Upper lobe of right lung (tissue), 1 donor: ENCODE measurements around the gene OTULINL. TPM values are rescaled to one million over a fixed set of nuclear protein-coding genes. Genes with fewer than 3 reads are reported as not detected.
"Not testable (repeated sequence)": the region's sequence is repeated elsewhere in the genome, so short reads cannot be mapped to it uniquely, and the experiment has no call there.

Experiments used
- ATAC-seq: fragments of 200-7000 bp; cut with Tn5 transposase; one replicate; pipeline ENCODE4 v1.9.1; 2020; ENCODE audit warnings: mild to moderate bottlenecking, moderate library complexity
- DNase-seq: peaks from one replicate; pipeline ENCODE4 v3.0.0-alpha.2; 2020
- H3K27ac ChIP-seq: fragments of 200-600 bp; one replicate; pipeline ENCODE4 v1.8.0; 2022
- H3K27me3 ChIP-seq: fragments of 200-600 bp; one replicate; pipeline ENCODE4 v1.8.0; 2022; ENCODE audit warnings: mild to moderate bottlenecking
- H3K36me3 ChIP-seq: fragments of 200-600 bp; one replicate; pipeline ENCODE4 v1.8.0; 2022
- H3K4me1 ChIP-seq: fragments of 200-600 bp; one replicate; pipeline ENCODE4 v1.8.0; 2022
- H3K4me3 ChIP-seq: fragments of 200-600 bp; one replicate; pipeline ENCODE4 v1.8.0; 2022; ENCODE audit warnings: mild to moderate bottlenecking
- H3K9me3 ChIP-seq: fragments of 200-600 bp; one replicate; pipeline ENCODE4 v1.8.0; 2022
- intact Hi-C: fragments of 100-400 bp; cut with DNase I; formaldehyde crosslinking; loops from one replicate; pipeline ENCODE4 v1.11.0; 2022
- total RNA-seq: library from RNA; stranded (reverse); fragmentation: NEBNext Ultra II Directional; extraction: Animal tissue kit (Norgen Biotek cat#: 25700); gene quantifications from one replicate; pipeline ENCODE4 v1.2.1, GENCODE V29; 2021
- TF ChIP-seq, protein P1 (sequence below): fragments of 200-600 bp; IDR thresholded peaks from one replicate; pipeline ENCODE4 v1.8.0; 2022; ENCODE audit warnings: antibody characterized with exemption
- donor health status: DM: no; HTN: yes; CAD: no; lungs with severe emphysema.

Gene OTULINL
- total RNA-seq, 1 donor from 2014 or later, result 104 TPM

DNA sequence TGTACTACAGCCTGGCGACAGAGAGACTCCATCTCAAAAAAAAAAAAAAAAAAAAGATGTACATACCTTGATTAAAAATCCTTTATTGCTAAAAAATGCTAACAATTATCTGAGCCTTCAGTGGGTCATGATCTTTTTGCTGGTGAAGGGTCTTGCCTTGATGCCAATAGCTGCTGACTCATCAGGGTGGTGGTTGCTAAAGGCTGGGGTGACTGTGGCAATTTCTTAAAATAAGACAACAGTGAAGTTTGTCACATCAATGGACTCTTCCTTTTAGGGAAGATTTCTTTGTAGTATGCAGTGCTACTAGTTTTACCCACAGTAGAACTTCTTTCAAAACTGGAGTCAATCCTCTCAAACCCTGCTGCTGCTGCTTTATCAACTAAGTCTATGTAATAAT, 33.9 kb upstream of the OTULINL start:
- Histone ChIP-seq H3K9me3 (no peaks in the 10 kb centered on the region), H3K36me3 (no peaks in the 10 kb centered on the region), H3K4me1 (peaks cover 5% of the 10 kb centered on the region), H3K4me3 (no peak overlapping the region), H3K27ac (no peak overlapping the region), H3K27me3 (no peaks in the 10 kb centered on the region)
- TF ChIP-seq, protein P1, sequence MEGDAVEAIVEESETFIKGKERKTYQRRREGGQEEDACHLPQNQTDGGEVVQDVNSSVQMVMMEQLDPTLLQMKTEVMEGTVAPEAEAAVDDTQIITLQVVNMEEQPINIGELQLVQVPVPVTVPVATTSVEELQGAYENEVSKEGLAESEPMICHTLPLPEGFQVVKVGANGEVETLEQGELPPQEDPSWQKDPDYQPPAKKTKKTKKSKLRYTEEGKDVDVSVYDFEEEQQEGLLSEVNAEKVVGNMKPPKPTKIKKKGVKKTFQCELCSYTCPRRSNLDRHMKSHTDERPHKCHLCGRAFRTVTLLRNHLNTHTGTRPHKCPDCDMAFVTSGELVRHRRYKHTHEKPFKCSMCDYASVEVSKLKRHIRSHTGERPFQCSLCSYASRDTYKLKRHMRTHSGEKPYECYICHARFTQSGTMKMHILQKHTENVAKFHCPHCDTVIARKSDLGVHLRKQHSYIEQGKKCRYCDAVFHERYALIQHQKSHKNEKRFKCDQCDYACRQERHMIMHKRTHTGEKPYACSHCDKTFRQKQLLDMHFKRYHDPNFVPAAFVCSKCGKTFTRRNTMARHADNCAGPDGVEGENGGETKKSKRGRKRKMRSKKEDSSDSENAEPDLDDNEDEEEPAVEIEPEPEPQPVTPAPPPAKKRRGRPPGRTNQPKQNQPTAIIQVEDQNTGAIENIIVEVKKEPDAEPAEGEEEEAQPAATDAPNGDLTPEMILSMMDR, result no peak
- DNase-seq, result no peak
- ATAC-seq, result no peak
- intact Hi-C loops, result no loop called here

DNA sequence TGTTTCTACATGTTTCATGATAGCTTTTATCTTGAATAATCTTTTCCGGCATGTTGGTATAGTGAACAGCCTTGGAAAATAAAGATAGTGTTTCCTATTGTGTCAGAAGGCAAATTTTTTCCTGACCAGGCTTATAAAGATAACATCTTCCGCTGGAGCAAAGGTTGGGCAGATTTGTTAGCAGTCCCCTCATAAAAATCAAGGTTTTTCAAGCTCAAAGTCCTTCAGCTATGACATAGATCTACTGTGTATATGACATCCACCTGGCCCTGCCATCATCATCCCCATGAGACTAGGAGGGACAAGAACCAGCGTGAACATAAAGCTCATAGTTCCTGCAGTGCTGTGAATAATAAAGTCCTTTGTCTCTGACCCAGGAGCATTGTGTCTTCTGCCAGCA, 30.4 kb upstream of the OTULINL start:
- DNase-seq (no peak), ATAC-seq (no peak)
- no peak overlapping the region for H3K4me3 ChIP-seq

DNA sequence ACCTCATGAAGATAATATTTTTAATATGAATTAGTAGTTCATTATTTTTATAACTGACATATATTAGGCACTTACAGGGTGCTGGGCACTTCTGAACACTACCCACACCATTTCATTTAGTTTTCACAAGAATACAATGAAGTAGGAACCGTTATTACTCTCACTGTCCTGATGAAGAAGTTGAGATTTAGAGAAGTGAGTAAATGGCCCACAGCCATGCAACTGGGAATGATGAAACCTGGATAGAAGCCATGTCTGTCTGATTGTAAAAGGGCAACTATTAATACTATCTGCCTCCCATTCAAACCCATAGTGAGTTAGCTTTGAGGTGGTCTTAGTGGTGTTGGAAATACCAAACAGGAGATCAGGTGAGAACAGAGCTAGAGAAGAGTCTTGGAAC, 29.6 kb upstream of the OTULINL start:
- intact Hi-C loops, result no loop called here
- no peak overlapping the region for H3K4me3 ChIP-seq
- TF ChIP-seq, protein P1, result no peak
- DNase-seq (no peak), ATAC-seq (peak; percentile 68)
- H3K4me1 ChIP-seq, result no peaks in the 10 kb centered on the region
- H3K27ac ChIP-seq, result no peak overlapping the region
- no peaks in the 10 kb centered on the region for H3K9me3 ChIP-seq
- no peaks in the 10 kb centered on the region for H3K27me3 ChIP-seq
- no peaks in the 10 kb centered on the region for H3K36me3 ChIP-seq

More for the DNA sequence above, 30.4 kb upstream of the OTULINL start:
- no peaks in the 10 kb centered on the region for H3K27me3 ChIP-seq
- no peaks in the 10 kb centered on the region for H3K36me3 ChIP-seq
- intact Hi-C loops, result no loop called here
- H3K27ac ChIP-seq, result no peak overlapping the region
- H3K4me1 ChIP-seq, result no peaks in the 10 kb centered on the region
- H3K9me3 ChIP-seq, result no peaks in the 10 kb centered on the region
- TF ChIP-seq, protein P1, result no peak

DNA sequence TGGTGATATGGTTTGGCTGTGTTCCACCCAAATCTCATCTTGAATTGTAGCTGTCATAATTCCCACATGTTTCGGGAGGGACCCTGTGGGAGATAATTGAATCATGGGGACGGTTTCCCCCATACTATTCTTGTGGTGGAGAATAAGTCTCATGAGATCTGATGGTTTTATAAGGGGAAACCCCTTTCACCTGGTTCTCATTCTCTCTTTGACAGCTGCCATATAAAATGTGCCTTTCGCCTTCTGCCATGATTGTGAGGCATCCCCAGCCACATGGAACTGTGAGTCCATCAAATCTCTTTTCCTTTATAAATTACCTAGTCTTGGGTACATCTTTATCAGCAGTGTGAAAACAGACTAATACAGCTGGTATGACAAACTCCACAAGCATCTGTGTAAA, 27.3 kb upstream of the OTULINL start:
- H3K9me3 ChIP-seq, H3K4me1 ChIP-seq, H3K36me3 ChIP-seq, H3K27ac ChIP-seq, H3K27me3 ChIP-seq, DNase-seq, ATAC-seq, intact Hi-C loops, H3K4me3 ChIP-seq: not testable (repeated sequence)

DNA sequence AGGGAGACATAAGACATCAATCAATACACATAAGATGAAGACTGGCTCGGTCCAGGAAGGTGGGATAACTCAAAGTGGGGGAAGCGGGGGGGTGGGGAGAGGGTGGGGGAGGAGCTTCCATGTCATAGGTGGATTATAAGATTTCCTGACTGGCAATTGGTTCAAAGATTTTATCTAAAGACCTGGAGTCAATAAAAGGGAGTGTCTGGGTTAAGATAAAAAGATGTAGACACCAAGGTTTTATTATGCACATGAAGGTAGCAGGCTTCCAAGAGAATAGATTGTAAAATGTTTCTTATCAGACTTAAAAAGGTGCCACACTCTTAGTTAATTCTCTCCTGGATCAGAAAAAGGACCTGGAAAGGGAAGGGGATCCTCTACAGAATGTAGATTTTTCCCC, 25.6 kb upstream of the OTULINL start:
- DNase-seq (no peak), ATAC-seq (no peak)
- intact Hi-C loops, result no loop called here
- TF ChIP-seq, protein P1, result no peak
- Histone ChIP-seq H3K36me3 (no peaks in the 10 kb centered on the region), H3K27me3 (no peaks in the 10 kb centered on the region), H3K4me3 (no peak overlapping the region), H3K4me1 (no peaks in the 10 kb centered on the region), H3K27ac (no peak overlapping the region), H3K9me3 (no peaks in the 10 kb centered on the region)

DNA sequence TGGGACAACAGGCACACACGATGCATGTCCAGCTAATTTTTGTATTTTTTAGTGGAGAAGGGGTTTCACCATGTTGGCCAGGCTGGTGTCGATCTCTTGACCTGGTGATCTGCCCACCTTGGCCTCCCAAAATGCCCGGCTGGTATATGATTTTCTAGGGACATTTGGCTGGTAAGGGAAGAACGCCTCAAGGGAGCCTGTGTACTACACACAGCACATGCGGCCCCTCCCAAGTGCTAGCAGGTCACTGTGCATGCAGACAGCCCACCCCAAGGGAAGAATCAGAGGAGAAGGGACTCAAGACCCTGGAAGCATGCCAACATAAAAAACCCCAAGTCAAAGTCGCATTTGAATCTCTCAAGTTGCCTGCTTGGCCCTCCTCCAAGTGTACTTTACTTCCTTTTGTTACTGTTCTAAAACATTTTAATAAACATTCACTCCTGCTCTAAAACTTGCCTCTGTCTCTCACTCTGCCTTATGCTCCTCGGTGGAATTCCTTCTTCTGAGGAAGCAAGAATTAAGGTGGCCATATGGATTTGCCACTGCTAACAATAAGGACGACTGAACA, 24.3 kb upstream of the OTULINL start:
- ATAC-seq, result no peak
- Histone ChIP-seq H3K9me3 (no peaks in the 10 kb centered on the region), H3K27ac (no peak overlapping the region), H3K27me3 (no peaks in the 10 kb centered on the region), H3K36me3 (no peaks in the 10 kb centered on the region), H3K4me1 (no peaks in the 10 kb centered on the region), H3K4me3 (no peak overlapping the region)
- intact Hi-C loops, result no loop called here
- TF ChIP-seq, protein P1, result no peak
- DNase-seq, result no peak
